HEK293 (cell line): ENCODE measurements around the gene TBC1D14.

ENCODE experiments used
- CTCF ChIA-PET: fragments of 350-600 bp; formaldehyde crosslinking; extraction: SDS; loops from one replicate; lab custom pipeline; 2021; ENCODE audit warnings: antibody characterized with exemption; lab: Yijun Ruan, JAX
- POLR2A ChIA-PET: fragments of 300-600 bp; formaldehyde crosslinking; extraction: SDS; loops from one replicate; lab custom pipeline; 2020; ENCODE audit warnings: antibody characterized with exemption, inconsistent platforms; lab: Yijun Ruan, JAX
- H3K27ac ChIP-seq: fragments of 200-500 bp; sonication (Bioruptor generic); 2 replicates; pipeline ENCODE4 v1.5.1; 2014; ENCODE audit warnings: low read depth, low read length, control low read depth, inconsistent platforms; ENCODE audit errors: extremely low read depth
- H3K36me3 ChIP-seq, 2 experiments: fragments of 200-500 bp in 1 of 2; sonication (Bioruptor generic) in 1 of 2; 1 replicate in 1 of 2; 2 replicates in 1 of 2; pipeline ENCODE4 v1.5.1; 2014 to 2017; ENCODE audit warnings: inconsistent platforms in 2 of 2, low read length in 2 of 2; ENCODE audit not compliant: control insufficient read depth in 2 of 2, insufficient read depth in 1 of 2
- H3K4me1 ChIP-seq: fragments of 200-500 bp; sonication (Bioruptor generic); 2 replicates; pipeline ENCODE4 v1.5.1; 2014; ENCODE audit warnings: mild to moderate bottlenecking, low read length, inconsistent platforms; ENCODE audit not compliant: control insufficient read depth, insufficient read depth
- H3K4me3 ChIP-seq: 2 replicates; pipeline ENCODE4 v1.5.1; 2011; ENCODE audit warnings: low read depth, mild to moderate bottlenecking, control low read depth, low read length, moderate library complexity
- H3K9me3 ChIP-seq: fragments of 200-500 bp; sonication (Bioruptor generic); 2 replicates; pipeline ENCODE4 v1.5.1; 2014; ENCODE audit warnings: low read depth, low read length, inconsistent platforms; ENCODE audit not compliant: control insufficient read depth, insufficient read depth
- FEZF1 ChIP-seq: fragments of 450-650 bp; formaldehyde crosslinking; IDR thresholded peaks from 2 replicates; pipeline ENCODE4 v1.5.1; 2016; ENCODE audit warnings: missing biosample characterization, missing genetic modification characterization
- GFI1B ChIP-seq: fragments of 450-650 bp; formaldehyde crosslinking; IDR thresholded peaks from 2 replicates; pipeline ENCODE4 v1.5.1; 2016; ENCODE audit warnings: missing biosample characterization, missing genetic modification characterization
- GLIS2 ChIP-seq: fragments of 450-650 bp; formaldehyde crosslinking; IDR thresholded peaks from 2 replicates; pipeline ENCODE4 v1.5.1; 2016; ENCODE audit warnings: missing biosample characterization, missing genetic modification characterization
- MYNN ChIP-seq: fragments of 450-650 bp; formaldehyde crosslinking; IDR thresholded peaks from 2 replicates; pipeline ENCODE4 v1.5.1; 2016; ENCODE audit warnings: missing biosample characterization, missing genetic modification characterization, borderline replicate concordance
- MZF1 ChIP-seq: fragments of 450-650 bp; formaldehyde crosslinking; IDR thresholded peaks from 2 replicates; pipeline ENCODE4 v1.5.1; 2017; ENCODE audit warnings: missing biosample characterization, missing genetic modification characterization, borderline replicate concordance
- PRDM10 ChIP-seq: fragments of 450-650 bp; formaldehyde crosslinking; IDR thresholded peaks from 2 replicates; pipeline ENCODE4 v1.5.1; 2016; ENCODE audit warnings: missing biosample characterization, missing genetic modification characterization
- REPIN1 ChIP-seq: fragments of 450-650 bp; formaldehyde crosslinking; IDR thresholded peaks from 2 replicates; pipeline ENCODE4 v1.5.1; 2017; ENCODE audit warnings: missing biosample characterization, missing genetic modification characterization, low read depth
- ZNF16 ChIP-seq: fragments of 450-650 bp; formaldehyde crosslinking; IDR thresholded peaks from 2 replicates; pipeline ENCODE4 v1.5.1; 2016; ENCODE audit warnings: low read depth, missing biosample characterization, missing genetic modification characterization
- ZNF37A ChIP-seq: fragments of 450-650 bp; IDR thresholded peaks from 2 replicates; pipeline ENCODE4 v1.5.1; 2018; ENCODE audit warnings: missing biosample characterization, missing genetic modification characterization
- ZNF514 ChIP-seq: fragments of 450-650 bp; formaldehyde crosslinking; IDR thresholded peaks from 2 replicates; pipeline ENCODE4 v1.5.1; 2016; ENCODE audit warnings: missing biosample characterization, missing genetic modification characterization
- ZNF596 ChIP-seq: fragments of 450-650 bp; IDR thresholded peaks from 2 replicates; pipeline ENCODE4 v1.5.0; 2018; ENCODE audit warnings: missing biosample characterization, mild to moderate bottlenecking, missing genetic modification characterization, moderate library complexity
- ZNF610 ChIP-seq: fragments of 450-650 bp; formaldehyde crosslinking; IDR thresholded peaks from 2 replicates; pipeline ENCODE4 v1.5.1; 2016; ENCODE audit warnings: missing biosample characterization, missing genetic modification characterization, borderline replicate concordance
- ZNF621 ChIP-seq: fragments of 450-650 bp; formaldehyde crosslinking; IDR thresholded peaks from 2 replicates; pipeline ENCODE4 v1.5.1; 2017; ENCODE audit warnings: missing biosample characterization, missing genetic modification characterization
- ZNF626 ChIP-seq: fragments of 450-650 bp; sonication (Bioruptor Pico); formaldehyde crosslinking; IDR thresholded peaks from 2 replicates; pipeline ENCODE4 v1.5.1; 2018; ENCODE audit warnings: missing biosample characterization, missing genetic modification characterization, inconsistent platforms
- ZNF660 ChIP-seq: fragments of 450-650 bp; IDR thresholded peaks from 2 replicates; pipeline ENCODE4 v1.5.1; 2018; ENCODE audit warnings: missing biosample characterization, mild to moderate bottlenecking, missing genetic modification characterization
- ZNF837 ChIP-seq: fragments of 450-650 bp; formaldehyde crosslinking; IDR thresholded peaks from 2 replicates; pipeline ENCODE4 v1.5.1; 2016; ENCODE audit warnings: missing biosample characterization, missing genetic modification characterization
- ZSCAN16 ChIP-seq: fragments of 450-650 bp; formaldehyde crosslinking; IDR thresholded peaks from 2 replicates; pipeline ENCODE4 v1.5.1; 2016; ENCODE audit warnings: missing biosample characterization, missing genetic modification characterization
- TF ChIP-seq, protein P1 (sequence below): fragments of 450-650 bp; formaldehyde crosslinking; IDR thresholded peaks from 2 replicates; pipeline ENCODE4 v1.5.1; 2016; ENCODE audit warnings: missing biosample characterization, missing genetic modification characterization
- TF ChIP-seq, protein P2 (sequence below): fragments of 450-650 bp; IDR thresholded peaks from 2 replicates; pipeline ENCODE4 v1.5.1; 2018; ENCODE audit warnings: missing biosample characterization, mild to moderate bottlenecking, missing genetic modification characterization
- TF ChIP-seq, protein P3 (sequence below): fragments of 450-650 bp; formaldehyde crosslinking; optimal IDR thresholded peaks from 2 replicates; pipeline ENCODE3; 2016; ENCODE audit warnings: missing biosample characterization, mild to moderate bottlenecking, missing genetic modification characterization

Gene TBC1D14

DNA sequence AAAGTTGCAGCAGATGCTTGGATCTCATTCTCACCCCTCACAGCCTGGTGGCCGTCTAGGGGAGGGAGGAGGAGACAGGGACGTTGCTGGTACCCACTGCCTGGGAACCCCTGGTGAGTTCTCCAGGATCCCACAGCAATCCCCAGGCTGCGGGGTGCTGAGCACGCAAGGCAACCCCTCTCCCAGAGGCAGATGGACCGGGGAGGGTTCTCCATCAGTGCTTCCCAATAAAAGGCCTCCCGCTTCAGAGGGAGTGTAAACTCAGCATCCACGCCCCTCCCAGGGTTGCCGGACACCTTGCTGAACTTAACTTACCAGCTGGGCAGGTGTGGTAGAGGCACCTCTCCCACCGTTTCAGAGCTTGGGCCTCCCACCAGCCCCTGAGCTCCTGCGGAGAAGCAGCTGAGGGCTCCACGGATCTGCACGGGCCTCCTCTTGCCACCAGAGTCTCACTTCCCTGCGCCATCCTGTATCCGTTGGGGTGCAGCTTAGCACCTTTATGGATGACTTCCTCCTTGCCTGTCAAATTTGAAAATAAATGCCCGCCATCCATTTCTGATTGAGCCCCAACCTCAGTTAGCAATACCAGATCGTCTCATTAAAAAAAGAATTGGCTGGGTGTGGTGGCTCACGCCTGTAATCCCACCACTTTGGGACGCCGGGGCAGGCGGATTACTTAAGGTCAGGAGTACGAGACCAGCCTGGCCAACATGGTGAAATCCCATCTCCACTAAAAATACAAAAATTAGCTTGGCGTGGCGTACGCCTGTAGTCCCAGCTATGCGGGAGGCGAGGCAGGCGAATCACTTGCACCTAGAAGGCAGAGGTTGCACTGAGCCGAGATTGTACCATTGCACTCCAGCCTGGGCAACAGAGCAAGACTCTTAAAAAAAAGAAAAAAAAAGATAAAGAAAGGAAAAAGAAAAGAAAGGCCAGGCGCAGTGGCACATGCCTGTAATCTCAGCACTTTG, 14.8 kb upstream of the TBC1D14 start (continued):
- TF ChIP-seq PRDM10 (tag by site-specific recombination) (no peak), REPIN1 (tag by site-specific recombination) (no peak), ZNF16 (tag by site-specific recombination) (no peak), ZNF621 (no peak), ZNF626 (tag by site-specific recombination) (no peak)

- Histone ChIP-seq H3K4me3 (no peak overlapping the region), H3K27ac (no peak overlapping the region), H3K36me3 (no peaks in the 10 kb centered on the region), H3K9me3 (no peaks in the 10 kb centered on the region), H3K4me1 (no peaks in the 10 kb centered on the region)
- ChIA-PET POLR2A (no interaction called here), CTCF (no interaction called here)
- TF ChIP-seq, protein P1, sequence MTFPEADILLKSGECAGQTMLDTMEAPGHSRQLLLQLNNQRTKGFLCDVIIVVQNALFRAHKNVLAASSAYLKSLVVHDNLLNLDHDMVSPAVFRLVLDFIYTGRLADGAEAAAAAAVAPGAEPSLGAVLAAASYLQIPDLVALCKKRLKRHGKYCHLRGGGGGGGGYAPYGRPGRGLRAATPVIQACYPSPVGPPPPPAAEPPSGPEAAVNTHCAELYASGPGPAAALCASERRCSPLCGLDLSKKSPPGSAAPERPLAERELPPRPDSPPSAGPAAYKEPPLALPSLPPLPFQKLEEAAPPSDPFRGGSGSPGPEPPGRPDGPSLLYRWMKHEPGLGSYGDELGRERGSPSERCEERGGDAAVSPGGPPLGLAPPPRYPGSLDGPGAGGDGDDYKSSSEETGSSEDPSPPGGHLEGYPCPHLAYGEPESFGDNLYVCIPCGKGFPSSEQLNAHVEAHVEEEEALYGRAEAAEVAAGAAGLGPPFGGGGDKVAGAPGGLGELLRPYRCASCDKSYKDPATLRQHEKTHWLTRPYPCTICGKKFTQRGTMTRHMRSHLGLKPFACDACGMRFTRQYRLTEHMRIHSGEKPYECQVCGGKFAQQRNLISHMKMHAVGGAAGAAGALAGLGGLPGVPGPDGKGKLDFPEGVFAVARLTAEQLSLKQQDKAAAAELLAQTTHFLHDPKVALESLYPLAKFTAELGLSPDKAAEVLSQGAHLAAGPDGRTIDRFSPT (tag by site-specific recombination): no peak
- TF ChIP-seq ZSCAN16: no peak
- TF ChIP-seq GLIS2 (tag by site-specific recombination): no peak
- TF ChIP-seq PRDM10 (tag by site-specific recombination): no peak
- TF ChIP-seq MZF1 (tag by site-specific recombination): no peak
- TF ChIP-seq ZNF514 (tag by site-specific recombination): no peak
- TF ChIP-seq, protein P2, sequence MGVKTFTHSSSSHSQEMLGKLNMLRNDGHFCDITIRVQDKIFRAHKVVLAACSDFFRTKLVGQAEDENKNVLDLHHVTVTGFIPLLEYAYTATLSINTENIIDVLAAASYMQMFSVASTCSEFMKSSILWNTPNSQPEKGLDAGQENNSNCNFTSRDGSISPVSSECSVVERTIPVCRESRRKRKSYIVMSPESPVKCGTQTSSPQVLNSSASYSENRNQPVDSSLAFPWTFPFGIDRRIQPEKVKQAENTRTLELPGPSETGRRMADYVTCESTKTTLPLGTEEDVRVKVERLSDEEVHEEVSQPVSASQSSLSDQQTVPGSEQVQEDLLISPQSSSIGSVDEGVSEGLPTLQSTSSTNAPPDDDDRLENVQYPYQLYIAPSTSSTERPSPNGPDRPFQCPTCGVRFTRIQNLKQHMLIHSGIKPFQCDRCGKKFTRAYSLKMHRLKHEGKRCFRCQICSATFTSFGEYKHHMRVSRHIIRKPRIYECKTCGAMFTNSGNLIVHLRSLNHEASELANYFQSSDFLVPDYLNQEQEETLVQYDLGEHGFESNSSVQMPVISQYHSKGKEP (tag by site-specific recombination): no peak
- TF ChIP-seq, protein P3, sequence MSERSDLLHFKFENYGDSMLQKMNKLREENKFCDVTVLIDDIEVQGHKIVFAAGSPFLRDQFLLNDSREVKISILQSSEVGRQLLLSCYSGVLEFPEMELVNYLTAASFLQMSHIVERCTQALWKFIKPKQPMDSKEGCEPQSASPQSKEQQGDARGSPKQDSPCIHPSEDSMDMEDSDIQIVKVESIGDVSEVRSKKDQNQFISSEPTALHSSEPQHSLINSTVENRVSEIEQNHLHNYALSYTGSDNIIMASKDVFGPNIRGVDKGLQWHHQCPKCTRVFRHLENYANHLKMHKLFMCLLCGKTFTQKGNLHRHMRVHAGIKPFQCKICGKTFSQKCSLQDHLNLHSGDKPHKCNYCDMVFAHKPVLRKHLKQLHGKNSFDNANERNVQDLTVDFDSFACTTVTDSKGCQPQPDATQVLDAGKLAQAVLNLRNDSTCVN (tag by site-specific recombination): no peak
- TF ChIP-seq FEZF1: no peak
- no peak for TF ChIP-seq MYNN
- TF ChIP-seq ZNF37A (tag by site-specific recombination): no peak
- TF ChIP-seq ZNF660 (tag by site-specific recombination): no peak
- TF ChIP-seq GFI1B (tag by site-specific recombination): no peak
- no peak for TF ChIP-seq ZNF837 (tag by site-specific recombination)
- TF ChIP-seq ZNF596 (tag by site-specific recombination): no peak
- TF ChIP-seq ZNF610: no peak
- TF ChIP-seq ZNF626 (tag by site-specific recombination): no peak
Observed at GRCh38 chr4:6896035-6896434, 13.6 kb upstream of the TBC1D14 start.
